C4-2B (cell line): ENCODE measurements around the gene SPACDR.

ENCODE experiments used
- H3K27ac ChIP-seq: fragments of 450-650 bp; 2 replicates; pipeline ENCODE4 v1.5.1; 2017
- ZFX ChIP-seq: fragments of 450-650 bp; IDR thresholded peaks from 2 replicates; pipeline ENCODE4 v1.6.1; 2017
- TF ChIP-seq, protein P1 (sequence below): fragments of 450-650 bp; conservative IDR thresholded peaks from 2 replicates; pipeline ENCODE4 v1.5.1; 2017; ENCODE audit warnings: mild to moderate bottlenecking

Gene SPACDR

DNA sequence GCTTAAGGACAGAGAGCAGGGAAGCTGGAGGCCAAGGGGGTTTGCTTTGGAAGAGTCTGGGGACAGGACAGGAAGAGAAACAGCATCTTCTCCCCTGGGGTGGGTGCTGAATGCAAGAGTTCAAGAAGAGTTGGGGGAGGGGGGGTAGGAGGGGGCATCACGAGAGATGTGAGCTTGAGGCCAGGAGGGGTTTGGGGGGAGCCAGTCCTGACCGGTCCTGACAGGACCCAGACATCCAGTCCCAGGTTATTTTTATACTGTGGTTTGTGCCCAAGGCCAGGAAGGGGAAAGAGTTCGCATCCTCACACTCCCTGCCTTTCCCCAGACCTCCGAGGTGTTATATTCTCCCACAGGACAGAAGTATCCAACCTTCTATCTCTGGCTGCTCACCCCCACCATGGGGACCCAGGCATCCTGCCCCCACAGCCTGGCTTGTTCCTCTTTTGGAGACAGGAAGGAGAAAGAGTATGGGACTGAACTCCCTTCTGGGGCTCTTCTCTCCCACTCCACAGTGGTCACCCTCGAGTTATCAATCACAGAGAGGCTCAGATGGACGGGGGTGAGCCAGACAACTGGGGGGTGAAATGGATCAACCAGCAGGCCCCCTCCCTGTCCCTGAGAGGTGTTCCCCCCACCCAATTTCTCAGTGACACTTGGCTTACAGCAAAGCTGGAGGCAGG, 12.2 kb upstream of the SPACDR start:
- no peak for TF ChIP-seq ZFX
- TF ChIP-seq, protein P1, sequence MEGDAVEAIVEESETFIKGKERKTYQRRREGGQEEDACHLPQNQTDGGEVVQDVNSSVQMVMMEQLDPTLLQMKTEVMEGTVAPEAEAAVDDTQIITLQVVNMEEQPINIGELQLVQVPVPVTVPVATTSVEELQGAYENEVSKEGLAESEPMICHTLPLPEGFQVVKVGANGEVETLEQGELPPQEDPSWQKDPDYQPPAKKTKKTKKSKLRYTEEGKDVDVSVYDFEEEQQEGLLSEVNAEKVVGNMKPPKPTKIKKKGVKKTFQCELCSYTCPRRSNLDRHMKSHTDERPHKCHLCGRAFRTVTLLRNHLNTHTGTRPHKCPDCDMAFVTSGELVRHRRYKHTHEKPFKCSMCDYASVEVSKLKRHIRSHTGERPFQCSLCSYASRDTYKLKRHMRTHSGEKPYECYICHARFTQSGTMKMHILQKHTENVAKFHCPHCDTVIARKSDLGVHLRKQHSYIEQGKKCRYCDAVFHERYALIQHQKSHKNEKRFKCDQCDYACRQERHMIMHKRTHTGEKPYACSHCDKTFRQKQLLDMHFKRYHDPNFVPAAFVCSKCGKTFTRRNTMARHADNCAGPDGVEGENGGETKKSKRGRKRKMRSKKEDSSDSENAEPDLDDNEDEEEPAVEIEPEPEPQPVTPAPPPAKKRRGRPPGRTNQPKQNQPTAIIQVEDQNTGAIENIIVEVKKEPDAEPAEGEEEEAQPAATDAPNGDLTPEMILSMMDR: no peak
- H3K27ac ChIP-seq: no peak overlapping the region

- no peak overlapping the region for H3K27ac ChIP-seq
- TF ChIP-seq, protein P1: no peak
- no peak for TF ChIP-seq ZFX
Observed at GRCh38 chr7:100475549-100475948, 11.5 kb upstream of the SPACDR start.

DNA sequence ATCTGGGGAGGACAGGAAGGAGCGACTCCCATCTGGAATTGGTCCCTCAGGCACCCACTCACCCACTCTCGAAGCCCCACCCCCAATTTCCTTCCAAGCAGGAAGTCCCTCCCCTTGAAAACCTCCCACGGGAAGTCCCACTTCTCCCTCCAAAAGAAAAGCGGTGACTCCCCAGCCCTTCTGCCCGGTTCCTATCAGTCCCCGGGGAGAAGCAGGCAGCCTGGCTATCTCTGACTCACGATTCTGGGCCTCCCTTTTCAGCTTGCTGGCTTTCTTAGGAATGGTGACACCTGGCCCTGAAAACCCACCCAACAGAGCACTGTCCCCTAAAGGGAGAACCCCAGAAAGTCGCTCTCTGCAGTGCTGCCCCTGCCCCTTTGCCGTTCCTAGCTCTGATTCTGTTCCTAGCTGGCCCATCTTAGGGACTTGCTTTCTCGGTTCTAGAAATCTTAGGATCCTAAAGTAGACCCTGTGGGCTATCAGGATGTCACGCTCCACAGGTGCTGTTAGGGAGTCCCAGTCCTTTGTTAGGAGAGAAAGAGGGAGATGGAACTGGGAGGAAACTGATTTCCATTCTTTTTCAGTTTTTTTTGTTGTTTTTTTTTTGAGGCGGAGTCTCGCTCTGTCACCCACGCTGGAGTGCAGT, 8.9 kb upstream of the SPACDR start:
- H3K27ac ChIP-seq: no peak overlapping the region
- TF ChIP-seq ZFX: no peak
- TF ChIP-seq, protein P1: no peak

DNA sequence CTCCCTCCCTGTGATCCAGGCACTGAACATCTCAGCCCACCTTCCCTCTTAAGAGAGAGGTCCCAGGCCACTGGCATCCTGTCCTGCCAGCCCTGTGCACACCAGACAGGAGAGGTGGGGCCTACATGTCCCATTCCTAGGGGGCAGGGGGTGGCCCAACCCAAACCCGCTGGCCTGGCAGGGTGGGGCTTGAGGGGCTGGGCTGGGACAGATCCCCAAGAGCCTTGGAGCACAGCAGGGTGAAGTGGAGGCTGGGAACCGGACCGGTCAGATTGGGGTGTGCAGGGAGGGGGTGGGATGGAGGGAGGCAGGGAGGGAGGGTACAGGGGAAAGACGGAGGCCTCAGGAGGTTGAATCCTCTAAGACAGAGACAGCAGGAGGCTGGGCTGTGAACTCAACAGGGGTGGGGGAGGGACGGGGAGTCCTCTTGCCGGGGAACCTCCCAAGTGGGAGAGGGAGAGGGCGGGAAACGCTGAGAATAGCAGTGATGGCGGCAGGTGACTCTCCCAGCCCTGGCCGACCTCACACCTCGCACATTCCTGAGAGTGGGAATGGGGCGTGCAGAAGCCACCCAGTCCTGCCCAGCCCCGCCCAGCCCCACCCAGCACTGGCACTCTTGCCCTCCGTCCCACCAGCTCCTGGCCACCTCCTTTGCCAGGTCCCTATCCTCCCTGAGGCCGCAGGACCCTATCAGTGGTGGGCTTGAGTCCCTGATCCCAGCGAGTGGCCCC, 8.2 kb upstream of the SPACDR start:
- TF ChIP-seq, protein P1: no peak
- TF ChIP-seq ZFX: no peak
- no peak overlapping the region for H3K27ac ChIP-seq

DNA sequence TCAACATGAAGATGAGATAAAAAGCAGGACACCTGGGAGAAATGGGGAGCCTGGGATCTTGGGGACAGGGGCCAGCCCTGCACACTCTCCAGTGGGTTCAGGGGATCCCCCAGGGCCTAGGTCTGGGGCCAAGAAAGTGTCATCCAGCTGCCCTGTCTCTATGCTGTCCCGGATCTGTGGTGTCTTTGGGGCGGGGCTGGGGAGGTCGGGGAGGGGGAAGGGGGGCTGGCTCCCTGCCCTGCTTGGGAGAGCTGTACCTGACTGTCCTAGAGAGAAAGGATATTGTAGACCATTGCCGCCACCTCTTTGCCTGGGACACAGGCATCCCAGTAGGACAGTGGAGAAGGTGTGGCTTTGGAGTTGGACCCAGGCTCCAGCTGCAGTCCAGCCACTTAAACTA, 7.0 kb upstream of the SPACDR start:
- TF ChIP-seq ZFX: no peak
- TF ChIP-seq, protein P1: no peak
- no peak overlapping the region for H3K27ac ChIP-seq

DNA sequence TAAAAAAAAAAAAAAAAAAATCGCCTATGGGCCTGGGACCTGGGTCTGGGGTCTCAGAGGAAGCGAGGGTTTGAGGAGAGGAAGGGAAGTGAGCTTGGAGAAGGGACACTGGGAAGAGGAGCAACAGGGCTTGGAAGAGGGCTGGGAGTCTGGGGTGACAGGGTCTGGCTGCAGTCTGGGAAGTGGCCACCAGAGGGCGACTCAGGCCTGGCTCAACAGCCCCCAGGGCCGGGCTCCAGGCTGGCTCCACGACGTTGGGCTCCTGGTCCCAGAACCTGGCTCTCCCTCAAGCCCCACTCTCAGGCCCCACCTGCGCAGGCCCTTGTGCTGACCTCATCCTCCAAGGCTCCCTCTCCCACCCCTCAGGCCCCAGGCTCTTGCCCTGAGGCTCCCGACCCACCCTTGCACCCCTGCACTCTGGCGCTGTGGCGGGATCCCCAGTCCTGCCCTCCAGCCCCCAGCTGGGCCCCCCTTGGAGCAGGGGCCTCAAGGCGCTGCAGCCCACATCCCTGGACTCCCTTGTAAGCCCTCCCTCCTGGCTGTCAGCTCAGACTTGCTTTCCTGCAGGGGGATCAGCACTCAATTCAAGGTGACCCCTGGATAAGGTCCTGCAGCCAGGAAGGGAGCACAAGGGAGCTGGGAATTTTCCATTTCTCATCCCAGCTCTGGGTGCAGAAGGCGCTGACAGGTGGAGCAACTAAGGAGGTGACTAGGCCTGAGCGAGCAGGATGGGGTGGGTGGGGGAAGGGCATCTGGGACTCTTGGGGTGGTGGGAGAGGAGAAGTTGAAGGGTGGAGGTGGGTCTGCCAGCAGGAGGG, 5.4 kb upstream of the SPACDR start:
- no peak overlapping the region for H3K27ac ChIP-seq
- TF ChIP-seq, protein P1: peak; percentile 98
- no peak for TF ChIP-seq ZFX
